ENCODE data around the gene RIC3. TPM values are rescaled to one million over a fixed set of nuclear protein-coding genes. Genes with fewer than 3 reads are reported as not detected.

The RIC3 gene
- total RNA-seq, 2 donors from 2014 or later, result 23.5 to 25.3 TPM

GRCh38 chr11:8100605-8101004, 68.2 kb downstream of the RIC3 start:
- Histone ChIP-seq H3K27me3 (ENCODE audit: control insufficient read depth, insufficient read depth, low read length, poor library complexity, severe bottlenecking) (no peaks in the 10 kb centered on the region), H3K4me3 (ENCODE audit: low read length) (no peak overlapping the region), H3K4me1 (ENCODE audit: control insufficient read depth, insufficient read depth, low read length) (peaks cover 13% of the 10 kb centered on the region), H3K9ac (ENCODE audit: extremely low read depth, low read length, poor library complexity, severe bottlenecking) (no peak overlapping the region), H3K9me3 (ENCODE audit: control insufficient read depth, low read length) (no peaks in the 10 kb centered on the region), H3K36me3 (ENCODE audit: control insufficient read depth, insufficient read depth, low read length) (peaks cover 20% of the 10 kb centered on the region), H3K27ac (ENCODE audit: low read depth, low read length) (no peak overlapping the region)
- H3K4me1 Mint-ChIP-seq, result peaks cover 16% of the 10 kb centered on the region
- H3K27me3 Mint-ChIP-seq (ENCODE audit: insufficient read depth), result no peaks in the 10 kb centered on the region
- TF ChIP-seq, protein P1, sequence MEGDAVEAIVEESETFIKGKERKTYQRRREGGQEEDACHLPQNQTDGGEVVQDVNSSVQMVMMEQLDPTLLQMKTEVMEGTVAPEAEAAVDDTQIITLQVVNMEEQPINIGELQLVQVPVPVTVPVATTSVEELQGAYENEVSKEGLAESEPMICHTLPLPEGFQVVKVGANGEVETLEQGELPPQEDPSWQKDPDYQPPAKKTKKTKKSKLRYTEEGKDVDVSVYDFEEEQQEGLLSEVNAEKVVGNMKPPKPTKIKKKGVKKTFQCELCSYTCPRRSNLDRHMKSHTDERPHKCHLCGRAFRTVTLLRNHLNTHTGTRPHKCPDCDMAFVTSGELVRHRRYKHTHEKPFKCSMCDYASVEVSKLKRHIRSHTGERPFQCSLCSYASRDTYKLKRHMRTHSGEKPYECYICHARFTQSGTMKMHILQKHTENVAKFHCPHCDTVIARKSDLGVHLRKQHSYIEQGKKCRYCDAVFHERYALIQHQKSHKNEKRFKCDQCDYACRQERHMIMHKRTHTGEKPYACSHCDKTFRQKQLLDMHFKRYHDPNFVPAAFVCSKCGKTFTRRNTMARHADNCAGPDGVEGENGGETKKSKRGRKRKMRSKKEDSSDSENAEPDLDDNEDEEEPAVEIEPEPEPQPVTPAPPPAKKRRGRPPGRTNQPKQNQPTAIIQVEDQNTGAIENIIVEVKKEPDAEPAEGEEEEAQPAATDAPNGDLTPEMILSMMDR (conservative IDR thresholded peaks at IDR 0.05), result no peak
- no peaks in the 10 kb centered on the region for H3K9me3 Mint-ChIP-seq
- no peak overlapping the region for H3K4me3 Mint-ChIP-seq
- 94 to 96% methylated on average over 8 of the region's 8 CpGs for WGBS, 2 experiments (ENCODE audit: insufficient coverage in 1 of 2, insufficient read length in 1 of 2)
- no peak for DNase-seq
- no peak overlapping the region for H3K27ac Mint-ChIP-seq
- H3K36me3 Mint-ChIP-seq (ENCODE audit: low read depth), result peaks cover 16% of the 10 kb centered on the region

GRCh38 chr11:8100158-8100557, 68.7 kb downstream of the RIC3 start:
- H3K4me1 ChIP-seq (ENCODE audit: control insufficient read depth, insufficient read depth, low read length), result peaks cover 13% of the 10 kb centered on the region
- no peak overlapping the region for H3K4me3 ChIP-seq (ENCODE audit: low read length)
- H3K27ac Mint-ChIP-seq, result no peak overlapping the region
- H3K36me3 Mint-ChIP-seq (ENCODE audit: low read depth), result peaks cover 15% of the 10 kb centered on the region
- 82 to 93% methylated on average over 5 to 12 of the region's 14 CpGs for WGBS, 2 experiments (ENCODE audit: insufficient coverage in 1 of 2, insufficient read length in 1 of 2)
- no peaks in the 10 kb centered on the region for H3K9me3 ChIP-seq (ENCODE audit: control insufficient read depth, low read length)
- H3K36me3 ChIP-seq (ENCODE audit: control insufficient read depth, insufficient read depth, low read length), result peaks cover 20% of the 10 kb centered on the region
- no peak overlapping the region for H3K4me3 Mint-ChIP-seq
- no peak overlapping the region for H3K27ac ChIP-seq (ENCODE audit: low read depth, low read length)
- TF ChIP-seq, protein P1 (conservative IDR thresholded peaks at IDR 0.05), result no peak
- no peaks in the 10 kb centered on the region for H3K27me3 ChIP-seq (ENCODE audit: control insufficient read depth, insufficient read depth, low read length, poor library complexity, severe bottlenecking)
- no peak overlapping the region for H3K9ac ChIP-seq (ENCODE audit: extremely low read depth, low read length, poor library complexity, severe bottlenecking)
- no peaks in the 10 kb centered on the region for H3K9me3 Mint-ChIP-seq
- peaks cover 16% of the 10 kb centered on the region for H3K4me1 Mint-ChIP-seq
- no peak for DNase-seq
- no peaks in the 10 kb centered on the region for H3K27me3 Mint-ChIP-seq (ENCODE audit: insufficient read depth)

DNA sequence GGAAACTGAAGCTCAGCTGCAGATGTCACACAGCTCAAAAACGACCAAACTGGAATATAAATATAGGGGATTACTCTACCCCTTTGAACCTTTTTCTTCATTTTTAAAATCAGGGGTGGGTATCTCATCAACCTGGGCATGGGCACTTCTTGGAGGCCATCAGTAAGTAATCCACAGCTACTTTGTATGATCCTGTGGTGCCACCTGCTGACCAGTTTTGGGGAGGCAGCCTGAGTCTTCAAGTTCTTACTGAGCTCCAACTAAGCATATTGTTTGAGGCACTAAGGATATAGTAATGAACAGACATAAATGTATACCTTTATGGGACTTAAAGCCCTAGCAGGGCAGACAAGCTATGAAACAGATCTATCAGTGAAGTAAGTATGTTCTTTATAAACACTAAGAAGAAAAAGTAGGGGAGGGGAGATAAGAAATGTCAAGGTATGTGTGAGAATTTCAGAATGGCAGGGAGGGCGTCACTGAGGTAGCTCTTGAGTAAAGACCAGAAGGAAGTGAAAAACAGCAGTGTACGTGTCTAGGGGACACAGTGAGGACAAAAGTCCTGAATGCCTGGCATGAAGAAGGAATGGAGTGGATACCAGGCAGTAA, 69.4 kb downstream of the RIC3 start:
- Histone ChIP-seq H3K27ac (ENCODE audit: low read depth, low read length) (no peak overlapping the region), H3K9me3 (ENCODE audit: control insufficient read depth, low read length) (no peaks in the 10 kb centered on the region), H3K27me3 (ENCODE audit: control insufficient read depth, insufficient read depth, low read length, poor library complexity, severe bottlenecking) (no peaks in the 10 kb centered on the region), H3K4me1 (ENCODE audit: control insufficient read depth, insufficient read depth, low read length) (peaks cover 13% of the 10 kb centered on the region), H3K4me3 (ENCODE audit: low read length) (no peak overlapping the region), H3K9ac (ENCODE audit: extremely low read depth, low read length, poor library complexity, severe bottlenecking) (no peak overlapping the region), H3K36me3 (ENCODE audit: control insufficient read depth, insufficient read depth, low read length) (peaks cover 20% of the 10 kb centered on the region)
- Mint-ChIP-seq H3K9me3 (no peaks in the 10 kb centered on the region), H3K27me3 (ENCODE audit: insufficient read depth) (no peaks in the 10 kb centered on the region), H3K4me3 (no peak overlapping the region), H3K27ac (no peak overlapping the region), H3K36me3 (ENCODE audit: low read depth) (peaks cover 20% of the 10 kb centered on the region), H3K4me1 (peaks cover 16% of the 10 kb centered on the region)
- 56 to 89% methylated on average over 2 to 3 of the region's 3 CpGs for WGBS, 2 experiments (ENCODE audit: insufficient coverage in 1 of 2, insufficient read length in 1 of 2)
- DNase-seq, result peak; percentile 94
- TF ChIP-seq, protein P1 (conservative IDR thresholded peaks at IDR 0.05), result peak; percentile 92
